NCI-H2196 treated with DMSO at 0.1 percent for 48 hours (cell line): ENCODE measurements around the gene SHB.
A peak's percentile ranks its signal among the peaks of the same experiment; 100 is the strongest.

Experiments used
- DNase-seq: peaks from one replicate; lab custom pipeline; 2025; ENCODE audit not compliant: unreplicated experiment; lab: John Stamatoyannopoulos, UW

SHB gene

GRCh38 chr9:37994639-37995347 lies 74.2 kb downstream of the SHB start:
- DNase-seq: peak; percentile 74

- DNase-seq: no peak
Measured at GRCh38 chr9:37992924-37993349, 76.1 kb downstream of the SHB start.

GRCh38 chr9:37990404-37991015 lies 78.5 kb downstream of the SHB start:
- no peak for DNase-seq

GRCh38 chr9:37989701-37990100 lies 79.3 kb downstream of the SHB start:
- DNase-seq: no peak

GRCh38 chr9:37988602-37989001 lies 80.4 kb downstream of the SHB start:
- DNase-seq: no peak

GRCh38 chr9:37988041-37988440 lies 81.0 kb downstream of the SHB start:
- peak; percentile 82 for DNase-seq

GRCh38 chr9:37987467-37987981 lies 81.5 kb downstream of the SHB start:
- peak; percentile 48 for DNase-seq

- DNase-seq: no peak
Measured at GRCh38 chr9:37986771-37987258, 82.2 kb downstream of the SHB start.

GRCh38 chr9:37986001-37986400 lies 83.0 kb downstream of the SHB start:
- no peak for DNase-seq

GRCh38 chr9:37984672-37985611 lies 84.1 kb downstream of the SHB start:
- DNase-seq: peak; percentile 78

GRCh38 chr9:37984278-37984671 lies 84.8 kb downstream of the SHB start:
- DNase-seq: no peak

- DNase-seq: no peak
Measured at GRCh38 chr9:37983381-37984067, 85.5 kb downstream of the SHB start.

- DNase-seq: no peak
Measured at GRCh38 chr9:37979844-37980243, 89.2 kb downstream of the SHB start.

- no peak for DNase-seq
Measured at GRCh38 chr9:37978983-37979382, 90.0 kb downstream of the SHB start.

- DNase-seq: no peak
Measured at GRCh38 chr9:37978481-37978864, 90.6 kb downstream of the SHB start.

GRCh38 chr9:37977851-37978480 lies 91.1 kb downstream of the SHB start:
- no peak for DNase-seq

GRCh38 chr9:37976714-37977477 lies 92.1 kb downstream of the SHB start:
- DNase-seq: peak; percentile 86

- DNase-seq: no peak
Measured at GRCh38 chr9:37975639-37976038, 93.4 kb downstream of the SHB start.

GRCh38 chr9:37974506-37975173 lies 94.4 kb downstream of the SHB start:
- DNase-seq: no peak
